ENCODE measurements around the gene SLC3A2. TPM values are rescaled to one million over a fixed set of nuclear protein-coding genes. Genes with fewer than 3 reads are reported as not detected.

The SLC3A2 gene
- total and polyA plus RNA-seq, 8 donors, result 131 to 228 (median 180) TPM

DNA sequence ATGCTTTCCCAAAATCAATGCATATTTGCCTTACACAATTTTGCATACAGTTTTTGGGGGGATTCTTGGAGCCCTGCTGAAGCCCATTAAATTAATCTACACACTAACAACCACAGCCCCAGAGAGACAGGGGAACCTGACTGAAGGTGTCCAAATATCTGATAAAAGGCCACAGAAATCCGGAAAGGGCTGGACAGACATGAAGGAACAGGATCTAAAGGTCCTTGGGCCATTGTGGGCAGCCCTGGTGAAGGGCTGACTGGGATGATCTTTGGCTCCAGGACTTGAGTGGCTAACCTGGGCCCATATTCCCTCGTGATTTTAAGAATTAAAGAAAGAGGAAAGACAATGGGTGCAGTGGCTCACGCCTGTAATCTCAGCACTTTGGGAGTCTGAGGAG is 34.5 kb upstream of the SLC3A2 start:
- TF ChIP-seq, protein P1, sequence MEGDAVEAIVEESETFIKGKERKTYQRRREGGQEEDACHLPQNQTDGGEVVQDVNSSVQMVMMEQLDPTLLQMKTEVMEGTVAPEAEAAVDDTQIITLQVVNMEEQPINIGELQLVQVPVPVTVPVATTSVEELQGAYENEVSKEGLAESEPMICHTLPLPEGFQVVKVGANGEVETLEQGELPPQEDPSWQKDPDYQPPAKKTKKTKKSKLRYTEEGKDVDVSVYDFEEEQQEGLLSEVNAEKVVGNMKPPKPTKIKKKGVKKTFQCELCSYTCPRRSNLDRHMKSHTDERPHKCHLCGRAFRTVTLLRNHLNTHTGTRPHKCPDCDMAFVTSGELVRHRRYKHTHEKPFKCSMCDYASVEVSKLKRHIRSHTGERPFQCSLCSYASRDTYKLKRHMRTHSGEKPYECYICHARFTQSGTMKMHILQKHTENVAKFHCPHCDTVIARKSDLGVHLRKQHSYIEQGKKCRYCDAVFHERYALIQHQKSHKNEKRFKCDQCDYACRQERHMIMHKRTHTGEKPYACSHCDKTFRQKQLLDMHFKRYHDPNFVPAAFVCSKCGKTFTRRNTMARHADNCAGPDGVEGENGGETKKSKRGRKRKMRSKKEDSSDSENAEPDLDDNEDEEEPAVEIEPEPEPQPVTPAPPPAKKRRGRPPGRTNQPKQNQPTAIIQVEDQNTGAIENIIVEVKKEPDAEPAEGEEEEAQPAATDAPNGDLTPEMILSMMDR (IDR thresholded peaks at IDR 0.05), result no peak

DNA sequence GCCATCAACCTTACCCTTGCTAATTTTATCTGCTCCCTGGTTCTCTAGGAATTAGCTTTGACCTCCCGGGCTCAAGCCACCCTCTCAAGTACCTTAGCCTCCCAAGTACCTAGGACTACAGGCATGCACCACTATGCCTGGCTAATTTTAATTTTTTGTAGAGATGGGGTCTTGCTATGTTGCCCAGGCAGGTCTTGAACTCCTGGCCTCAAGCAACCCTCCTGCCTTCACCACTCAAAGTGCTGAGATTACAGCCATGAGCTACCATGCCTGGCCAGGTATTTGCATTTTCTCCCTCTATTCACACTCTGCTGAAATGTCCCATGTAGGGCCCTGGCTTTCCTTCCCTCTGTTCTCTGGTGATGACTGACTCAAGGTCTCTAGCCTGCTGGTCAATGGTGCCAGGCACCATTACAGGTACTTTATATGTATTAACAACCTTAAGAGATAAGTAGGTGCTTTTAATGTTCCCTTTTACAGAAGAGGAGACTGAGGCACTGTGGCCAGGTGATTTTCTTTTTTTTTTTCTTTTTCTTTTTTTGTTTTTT is 32.9 kb upstream of the SLC3A2 start:
- ATAC-seq, result no peak
- no peaks in the 10 kb centered on the region for H3K27me3 ChIP-seq
- H3K27ac ChIP-seq, result no peak overlapping the region

More for the DNA sequence above, 34.5 kb upstream of the SLC3A2 start:
- no peak overlapping the region for H3K27ac ChIP-seq
- intact Hi-C loops (cut with DNase I), result no loop called here
- ATAC-seq, result no peak
- H3K27me3 ChIP-seq, result no peaks in the 10 kb centered on the region
- H3K36me3 ChIP-seq, result peaks cover 0 to 2% of the 10 kb centered on the region in 2 donors
- DNase-seq, result no peak
- H3K4me1 ChIP-seq, result peaks cover 5 to 12% of the 10 kb centered on the region in 2 donors
- no peaks in the 10 kb centered on the region for H3K9me3 ChIP-seq
- H3K4me3 ChIP-seq, result no peak overlapping the region

DNA sequence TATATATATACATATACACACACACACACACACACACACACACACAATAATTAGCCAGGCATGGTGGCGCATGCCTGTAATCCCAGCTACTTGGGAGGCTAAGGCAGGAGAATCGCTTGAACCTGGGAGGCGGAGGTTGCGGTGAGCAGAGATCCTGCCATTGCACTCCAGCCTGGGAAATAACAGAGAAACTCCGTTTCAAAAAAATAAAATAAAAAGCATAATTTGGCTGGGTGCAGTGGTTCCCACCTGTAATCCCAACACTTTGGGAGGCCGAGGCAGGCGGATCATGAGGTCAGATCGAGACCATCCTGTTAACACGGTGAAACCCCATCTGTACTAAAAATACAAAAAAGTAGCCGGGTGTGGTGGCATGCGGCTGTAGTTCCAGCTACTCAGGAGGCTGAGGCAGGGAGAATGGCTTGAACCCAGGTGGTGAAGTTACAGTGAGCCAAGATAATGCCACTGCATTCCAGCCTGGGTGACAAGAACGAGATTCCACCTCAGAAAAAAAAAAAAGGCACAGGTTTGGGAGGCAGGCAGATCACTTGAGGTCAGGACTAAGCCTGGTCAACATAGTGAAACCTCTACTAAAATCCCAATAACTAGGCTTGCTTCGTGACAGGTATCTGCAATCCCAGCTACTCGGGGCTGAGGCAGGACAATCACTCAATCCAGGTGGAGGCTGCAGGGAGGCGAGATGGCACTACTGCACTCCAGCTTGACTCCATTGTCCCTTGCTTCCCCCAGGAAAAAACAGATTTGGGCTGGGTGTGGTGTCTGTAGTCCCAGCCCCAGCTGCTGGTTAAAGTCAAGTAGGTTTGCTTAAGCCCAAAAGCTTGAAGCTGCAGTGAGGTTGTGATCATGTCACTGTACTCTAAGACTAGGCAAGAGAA is 29.5 kb upstream of the SLC3A2 start:
- Histone ChIP-seq H3K9me3 (no peaks in the 10 kb centered on the region), H3K36me3 (peaks cover 4 to 39% of the 10 kb centered on the region in 2 donors), H3K27me3 (no peaks in the 10 kb centered on the region), H3K27ac (peak overlapping the region in 1 of 2 donors; percentile 8), H3K4me1 (peaks cover 13 to 42% of the 10 kb centered on the region in 2 donors), H3K4me3 (no peak overlapping the region)
- no peak for ATAC-seq
- TF ChIP-seq, protein P1 (IDR thresholded peaks at IDR 0.05), result no peak
- no peak for DNase-seq
- intact Hi-C loops (cut with DNase I), result loop anchor here in 1 of 2 donors (10.0 kb wide), 1 partner anchor 56 kb away; the partner anchor contains the start of gene TMEM223

More for the DNA sequence above, 32.9 kb upstream of the SLC3A2 start:
- TF ChIP-seq, protein P1 (IDR thresholded peaks at IDR 0.05), result no peak
- H3K9me3 ChIP-seq, result no peaks in the 10 kb centered on the region
- intact Hi-C loops (cut with DNase I), result no loop called here
- H3K36me3 ChIP-seq, result peaks cover 4 to 18% of the 10 kb centered on the region in 2 donors
- H3K4me3 ChIP-seq, result no peak overlapping the region
- no peak for DNase-seq
- peaks cover 0 to 20% of the 10 kb centered on the region in 2 donors for H3K4me1 ChIP-seq

DNA sequence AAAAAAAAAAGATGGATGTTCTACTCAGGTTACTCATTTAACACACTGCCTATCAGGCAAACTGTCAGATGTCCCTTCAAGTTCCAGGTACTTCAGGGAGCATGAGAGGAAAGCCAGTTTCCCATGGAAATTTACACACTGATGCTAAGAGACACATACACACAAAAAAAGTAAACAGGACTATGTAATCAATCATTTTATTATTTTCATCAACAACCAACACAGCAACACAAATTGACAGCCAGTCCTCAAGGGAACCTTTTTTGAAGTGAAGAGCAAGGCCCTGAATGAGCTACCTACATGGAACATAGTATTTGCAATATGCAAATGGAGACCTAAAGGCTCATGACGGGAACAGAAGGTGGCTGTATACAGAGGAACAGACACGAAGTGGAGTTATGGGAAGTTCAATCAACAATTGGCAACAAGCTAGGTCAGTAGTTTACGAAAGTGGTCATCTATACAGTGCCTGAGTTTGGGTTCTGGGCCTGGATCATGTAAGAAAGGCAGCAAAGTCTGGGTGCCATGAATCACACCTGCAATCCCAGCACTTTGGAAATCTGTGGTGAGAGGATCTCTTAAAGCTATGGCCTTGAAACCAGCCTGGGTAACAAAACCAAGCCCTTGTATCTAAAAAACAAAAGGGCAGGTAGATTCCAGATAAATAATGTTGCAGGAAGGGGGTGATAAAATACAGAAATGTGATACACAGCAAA is 28.7 kb upstream of the SLC3A2 start:
- ATAC-seq, result no peak
- Histone ChIP-seq H3K4me1 (peaks cover 13 to 50% of the 10 kb centered on the region in 2 donors), H3K36me3 (peaks cover 4 to 39% of the 10 kb centered on the region in 2 donors), H3K27me3 (no peaks in the 10 kb centered on the region), H3K9me3 (no peaks in the 10 kb centered on the region), H3K4me3 (no peak overlapping the region), H3K27ac (peak overlapping the region in 1 of 2 donors; percentile 8)
- TF ChIP-seq, protein P1 (IDR thresholded peaks at IDR 0.05), result no peak
- intact Hi-C loops (cut with DNase I), result loop anchor here in 1 of 2 donors (10.0 kb wide), 1 partner anchor 57 kb away; the partner anchor contains the start of gene TMEM223
- no peak for DNase-seq

Data from left lung (tissue), 10 donors.